ENCODE data around the gene CWC22. TPM values are rescaled to one million over a fixed set of nuclear protein-coding genes. Genes with fewer than 3 reads are reported as not detected.
A peak's percentile ranks its signal among the peaks of the same experiment; 100 is the strongest.
"Not testable (repeated sequence)": the region's sequence is repeated elsewhere in the genome, so short reads cannot be mapped to it uniquely, and the experiment has no call there.

CWC22 gene
- total and polyA plus RNA-seq, 2 experiments from 2014 or later, result 17.3 to 21.0 TPM

GRCh38 chr2:179932786-179933185 is 74.3 kb downstream of the CWC22 start:
- Histone ChIP-seq H3K9me3 (ENCODE audit: low read depth) (no peaks in the 10 kb centered on the region), H3K4me3 (no peak overlapping the region), H3K9me2 (ENCODE audit: insufficient read depth) (no peaks in the 10 kb centered on the region), H3K4me1 (ENCODE audit: insufficient read depth) (peaks cover 6% of the 10 kb centered on the region; the same call in 1 of the 2 replicates), H3K27me3 (replicated peaks; ENCODE audit: insufficient read depth) (no peaks in the 10 kb centered on the region), H3K9ac (no peak overlapping the region), H3K36me3 (ENCODE audit: low read depth) (no peaks in the 10 kb centered on the region), H4K20me1 (ENCODE audit: insufficient read depth) (no peaks in the 10 kb centered on the region), H3F3A (ENCODE audit: insufficient read depth) (no peaks in the 10 kb centered on the region; the same call in 1 of the 2 replicates), H3K79me2 (ENCODE audit: insufficient read depth) (no peaks in the 10 kb centered on the region), H2AFZ (no peak overlapping the region), H3K27ac (no peak overlapping the region), H3K4me2 (ENCODE audit: unreplicated experiment) (no peak overlapping the region)
- WGBS, 2 experiments (ENCODE audit: low coverage in 1 of 2, low lambda C conversion rate in 2 of 2, missing lambda C conversion rate in 2 of 2), result 95 to 97% methylated on average over 2 of the region's 2 CpGs
- TF ChIP-seq EZH2phosphoT487 (IDR thresholded peaks at IDR 0.05; ENCODE audit: insufficient read depth, low read depth), result no peak
- TF ChIP-seq EZH2 (IDR thresholded peaks at IDR 0.05; ENCODE audit: insufficient read depth, poor library complexity, severe bottlenecking), result no peak
- in situ Hi-C loops (cut with MboI), result no loop called here
- DNase-seq, result peak; percentile 22

GRCh38 chr2:179931502-179931901 is 75.6 kb downstream of the CWC22 start:
- Histone ChIP-seq H3K4me3 (no peak overlapping the region), H3K4me2 (ENCODE audit: unreplicated experiment) (no peak overlapping the region), H3K9ac (no peak overlapping the region), H3K79me2 (ENCODE audit: insufficient read depth) (no peaks in the 10 kb centered on the region), H3K27ac (no peak overlapping the region), H4K20me1 (ENCODE audit: insufficient read depth) (no peaks in the 10 kb centered on the region), H3K9me3 (ENCODE audit: low read depth) (no peaks in the 10 kb centered on the region), H3K36me3 (ENCODE audit: low read depth) (no peaks in the 10 kb centered on the region), H2AFZ (no peak overlapping the region), H3F3A (ENCODE audit: insufficient read depth) (no peaks in the 10 kb centered on the region; the same call in 1 of the 2 replicates), H3K27me3 (replicated peaks; ENCODE audit: insufficient read depth) (no peaks in the 10 kb centered on the region), H3K4me1 (ENCODE audit: insufficient read depth) (peaks cover 6% of the 10 kb centered on the region; the same call in 1 of the 2 replicates), H3K9me2 (ENCODE audit: insufficient read depth) (no peaks in the 10 kb centered on the region)
- WGBS, 2 experiments (ENCODE audit: low coverage in 1 of 2, low lambda C conversion rate in 2 of 2, missing lambda C conversion rate in 2 of 2), result 73 to 78% methylated on average over 3 of the region's 3 CpGs
- no peak for TF ChIP-seq EZH2 (IDR thresholded peaks at IDR 0.05; ENCODE audit: insufficient read depth, poor library complexity, severe bottlenecking)
- TF ChIP-seq EZH2phosphoT487 (IDR thresholded peaks at IDR 0.05; ENCODE audit: insufficient read depth, low read depth), result no peak
- in situ Hi-C loops (cut with MboI), result no loop called here
- DNase-seq, result no peak

- H3K9me3 ChIP-seq (ENCODE audit: low read depth); H3K27ac ChIP-seq; H2AFZ ChIP-seq; H3K79me2 ChIP-seq (ENCODE audit: insufficient read depth); H3K9me2 ChIP-seq (ENCODE audit: insufficient read depth); H3K4me3 ChIP-seq; H3K9ac ChIP-seq; H3K27me3 ChIP-seq (replicated peaks; ENCODE audit: insufficient read depth); H4K20me1 ChIP-seq (ENCODE audit: insufficient read depth); in situ Hi-C loops (cut with MboI); H3K4me2 ChIP-seq (ENCODE audit: unreplicated experiment); H3F3A ChIP-seq (ENCODE audit: insufficient read depth); H3K4me1 ChIP-seq (ENCODE audit: insufficient read depth); DNase-seq; H3K36me3 ChIP-seq (ENCODE audit: low read depth): not testable (repeated sequence)
- 85 to 89% methylated on average over 3 of the region's 3 CpGs for WGBS, 2 experiments (ENCODE audit: low coverage in 1 of 2, low lambda C conversion rate in 2 of 2, missing lambda C conversion rate in 2 of 2)
These were observed 77.1 kb downstream of the CWC22 start for GRCh38 chr2:179929997-179930396.

GRCh38 chr2:179927041-179927440 is 80.1 kb downstream of the CWC22 start:
- in situ Hi-C loops (cut with MboI), result no loop called here
- TF ChIP-seq EZH2phosphoT487 (IDR thresholded peaks at IDR 0.05; ENCODE audit: insufficient read depth, low read depth) (no peak), EZH2 (IDR thresholded peaks at IDR 0.05; ENCODE audit: insufficient read depth, poor library complexity, severe bottlenecking) (no peak)
- Histone ChIP-seq H3K79me2 (ENCODE audit: insufficient read depth) (no peaks in the 10 kb centered on the region), H2AFZ (no peak overlapping the region), H3K36me3 (ENCODE audit: low read depth) (no peaks in the 10 kb centered on the region), H3K4me3 (no peak overlapping the region), H3K4me2 (ENCODE audit: unreplicated experiment) (no peak overlapping the region), H3K27me3 (replicated peaks; ENCODE audit: insufficient read depth) (no peaks in the 10 kb centered on the region), H3F3A (ENCODE audit: insufficient read depth) (no peaks in the 10 kb centered on the region), H3K9me3 (ENCODE audit: low read depth) (no peaks in the 10 kb centered on the region), H3K27ac (no peak overlapping the region), H3K4me1 (ENCODE audit: insufficient read depth) (no peaks in the 10 kb centered on the region), H3K9me2 (ENCODE audit: insufficient read depth) (no peaks in the 10 kb centered on the region), H3K9ac (no peak overlapping the region), H4K20me1 (ENCODE audit: insufficient read depth) (no peaks in the 10 kb centered on the region)
- DNase-seq, result peak; percentile 30
- 30 to 43% methylated on average over 1 of the region's 1 CpG for WGBS, 2 experiments (ENCODE audit: low coverage in 1 of 2, low lambda C conversion rate in 2 of 2, missing lambda C conversion rate in 2 of 2)

- Histone ChIP-seq H2AFZ (no peak overlapping the region), H3K27me3 (replicated peaks; ENCODE audit: insufficient read depth) (no peaks in the 10 kb centered on the region), H3F3A (ENCODE audit: insufficient read depth) (no peaks in the 10 kb centered on the region), H3K9me3 (ENCODE audit: low read depth) (no peaks in the 10 kb centered on the region), H3K4me1 (ENCODE audit: insufficient read depth) (no peaks in the 10 kb centered on the region), H3K4me3 (no peak overlapping the region), H3K36me3 (ENCODE audit: low read depth) (no peaks in the 10 kb centered on the region), H3K4me2 (ENCODE audit: unreplicated experiment) (no peak overlapping the region), H3K9me2 (ENCODE audit: insufficient read depth) (no peaks in the 10 kb centered on the region), H3K79me2 (ENCODE audit: insufficient read depth) (no peaks in the 10 kb centered on the region), H4K20me1 (ENCODE audit: insufficient read depth) (no peaks in the 10 kb centered on the region), H3K9ac (no peak overlapping the region), H3K27ac (no peak overlapping the region)
- in situ Hi-C loops (cut with MboI), result no loop called here
- no peak for DNase-seq
- TF ChIP-seq EZH2phosphoT487 (IDR thresholded peaks at IDR 0.05; ENCODE audit: insufficient read depth, low read depth), result no peak
- TF ChIP-seq EZH2 (IDR thresholded peaks at IDR 0.05; ENCODE audit: insufficient read depth, poor library complexity, severe bottlenecking), result no peak
- WGBS, 2 experiments (ENCODE audit: low coverage in 1 of 2, low lambda C conversion rate in 2 of 2, missing lambda C conversion rate in 2 of 2), result 71 to 72% methylated on average over 2 of the region's 2 CpGs
These were observed 81.4 kb downstream of the CWC22 start for GRCh38 chr2:179925713-179926112.

Measured in GM23248 (cell line).